Omental fat pad (tissue), 4 donors: ENCODE results near the gene CDON. TPM values are rescaled to one million over a fixed set of nuclear protein-coding genes. Genes with fewer than 3 reads are reported as not detected.

Experiments used
- ATAC-seq: fragments of 150-250 bp; one replicate; pipeline ENCODE4 v1.9.1; 2016; ENCODE audit warnings: mild to moderate bottlenecking, moderate library complexity; ENCODE audit not compliant: low FRiP score
- DNase-seq: peaks from one replicate; pipeline ENCODE4 v3.0.0-alpha.2; 2019; ENCODE audit warnings: low spot score
- CTCF ChIP-seq, 3 donors: fragments of 450-650 bp; IDR thresholded peaks; one replicate each; pipeline ENCODE4 v1.5.1; 2016 to 2017; ENCODE audit warnings: antibody characterized with exemption in 3 of 3, mild to moderate bottlenecking in 3 of 3, moderate library complexity in 2 of 3
- total RNA-seq, 4 donors: library from RNA; depleted of rRNA; stranded (reverse); fragments of >200 nt; gene quantifications; one replicate each; pipeline ENCODE4 v1.1.0, GENCODE V29; 2016

Gene CDON
- total RNA-seq, 4 donors from 2014 or later = 13.1 to 159 (median 43.4) TPM

GRCh38 chr11:126058105-126058874 is 4.4 kb downstream of the CDON start:
- TF ChIP-seq CTCF (IDR thresholded peaks at IDR 0.05) = no peak
- no peak for ATAC-seq
- no peak for DNase-seq

GRCh38 chr11:126054882-126055281 is 7.8 kb downstream of the CDON start:
- DNase-seq = no peak
- no peak for ATAC-seq
- TF ChIP-seq CTCF (IDR thresholded peaks at IDR 0.05) = no peak

- ATAC-seq (peak; percentile 32), DNase-seq (no peak)
- TF ChIP-seq CTCF (IDR thresholded peaks at IDR 0.05) = no peak
These were observed 8.3 kb downstream of the CDON start for GRCh38 chr11:126054408-126054807.

GRCh38 chr11:126053415-126054286 is 9.0 kb downstream of the CDON start:
- TF ChIP-seq CTCF (IDR thresholded peaks at IDR 0.05) = no peak
- DNase-seq (no peak), ATAC-seq (peak; percentile 43)

GRCh38 chr11:126051117-126051516 is 11.5 kb downstream of the CDON start:
- ATAC-seq (no peak), DNase-seq (no peak)
- no peak for TF ChIP-seq CTCF (IDR thresholded peaks at IDR 0.05)

GRCh38 chr11:126049159-126049558 is 13.5 kb downstream of the CDON start:
- no peak for TF ChIP-seq CTCF (IDR thresholded peaks at IDR 0.05)
- ATAC-seq = no peak
- no peak for DNase-seq
